ENCODE results near the gene RELL2. TPM values are rescaled to one million over a fixed set of nuclear protein-coding genes. Genes with fewer than 3 reads are reported as not detected.

The RELL2 gene
- polyA plus RNA-seq, 1 of the 3 experiments (the other 2 are of a cell fraction), result 15.6 TPM

DNA sequence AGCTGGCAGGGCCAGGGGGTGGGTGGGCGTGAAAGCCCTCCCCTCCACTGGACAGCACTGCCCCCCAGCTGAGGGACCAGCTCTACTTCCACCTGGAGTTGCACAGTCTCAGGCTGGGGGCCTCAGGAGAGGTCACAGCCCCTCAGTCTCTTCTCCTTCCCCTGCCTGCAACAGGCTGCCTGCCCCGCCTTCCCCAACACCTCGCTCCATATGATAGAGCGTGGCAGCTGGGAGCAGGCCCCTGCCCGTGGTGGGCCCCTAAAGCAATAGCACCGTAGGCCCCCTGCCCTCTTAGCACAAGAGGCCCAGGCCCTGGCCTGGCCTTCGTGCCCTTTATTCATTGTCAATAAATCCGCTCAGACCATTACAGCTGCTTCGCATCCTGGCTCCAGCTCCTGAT, 3.9 kb downstream of the RELL2 start:
- peaks cover 12% of the 10 kb centered on the region for H3F3A ChIP-seq (replicated peaks; ENCODE audit: insufficient read depth)
- H3K9ac ChIP-seq, result no peak overlapping the region
- ChIA-PET CTCF (interaction anchor here (0.9 to 19.7 kb wide), 4 partner anchors 10 to 48 kb away, joined by 3 to 207 read pairs (median 6); partner anchors contain the start of gene DIAPH1), POLR2A (no interaction called here)
- WGBS (ENCODE audit: low lambda C conversion rate), result 94% methylated on average over 8 of the region's 9 CpGs
- TF ChIP-seq EP300 (IDR thresholded peaks at IDR 0.05; ENCODE audit: borderline replicate concordance in 1 of 2, low read depth in 1 of 2, low read length in 1 of 2), result no peak
- TF ChIP-seq RAD21 (IDR thresholded peaks at IDR 0.05; ENCODE audit: low read length), result no peak
- no peak for TF ChIP-seq SIN3A (IDR thresholded peaks at IDR 0.05; ENCODE audit: borderline replicate concordance, low read depth, low read length)
- TF ChIP-seq RFX5 (IDR thresholded peaks at IDR 0.05; ENCODE audit: low read length), result no peak
- TF ChIP-seq SMC3 (IDR thresholded peaks at IDR 0.05; ENCODE audit: low read depth, low read length), result no peak
- no peak for TF ChIP-seq RXRA (IDR thresholded peaks at IDR 0.05; ENCODE audit: borderline replicate concordance, low read depth)
- TF ChIP-seq GATA2 (CRISPR knock-in tag; IDR thresholded peaks at IDR 0.05), result no peak
- TF ChIP-seq FOSL2 (IDR thresholded peaks at IDR 0.05; ENCODE audit: borderline replicate concordance, low read depth), result no peak
- TF ChIP-seq, protein P1, sequence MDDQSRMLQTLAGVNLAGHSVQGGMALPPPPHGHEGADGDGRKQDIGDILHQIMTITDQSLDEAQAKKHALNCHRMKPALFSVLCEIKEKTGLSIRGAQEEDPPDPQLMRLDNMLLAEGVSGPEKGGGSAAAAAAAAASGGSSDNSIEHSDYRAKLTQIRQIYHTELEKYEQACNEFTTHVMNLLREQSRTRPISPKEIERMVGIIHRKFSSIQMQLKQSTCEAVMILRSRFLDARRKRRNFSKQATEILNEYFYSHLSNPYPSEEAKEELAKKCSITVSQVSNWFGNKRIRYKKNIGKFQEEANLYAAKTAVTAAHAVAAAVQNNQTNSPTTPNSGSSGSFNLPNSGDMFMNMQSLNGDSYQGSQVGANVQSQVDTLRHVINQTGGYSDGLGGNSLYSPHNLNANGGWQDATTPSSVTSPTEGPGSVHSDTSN (IDR thresholded peaks at IDR 0.05), result no peak
- TF ChIP-seq TEAD4 (IDR thresholded peaks at IDR 0.05; ENCODE audit: borderline replicate concordance, insufficient read depth), result no peak
- no peak for TF ChIP-seq RCOR1 (IDR thresholded peaks at IDR 0.05; ENCODE audit: low read length)
- no peak for TF ChIP-seq JUND (IDR thresholded peaks at IDR 0.05)
- TF ChIP-seq, protein P2, sequence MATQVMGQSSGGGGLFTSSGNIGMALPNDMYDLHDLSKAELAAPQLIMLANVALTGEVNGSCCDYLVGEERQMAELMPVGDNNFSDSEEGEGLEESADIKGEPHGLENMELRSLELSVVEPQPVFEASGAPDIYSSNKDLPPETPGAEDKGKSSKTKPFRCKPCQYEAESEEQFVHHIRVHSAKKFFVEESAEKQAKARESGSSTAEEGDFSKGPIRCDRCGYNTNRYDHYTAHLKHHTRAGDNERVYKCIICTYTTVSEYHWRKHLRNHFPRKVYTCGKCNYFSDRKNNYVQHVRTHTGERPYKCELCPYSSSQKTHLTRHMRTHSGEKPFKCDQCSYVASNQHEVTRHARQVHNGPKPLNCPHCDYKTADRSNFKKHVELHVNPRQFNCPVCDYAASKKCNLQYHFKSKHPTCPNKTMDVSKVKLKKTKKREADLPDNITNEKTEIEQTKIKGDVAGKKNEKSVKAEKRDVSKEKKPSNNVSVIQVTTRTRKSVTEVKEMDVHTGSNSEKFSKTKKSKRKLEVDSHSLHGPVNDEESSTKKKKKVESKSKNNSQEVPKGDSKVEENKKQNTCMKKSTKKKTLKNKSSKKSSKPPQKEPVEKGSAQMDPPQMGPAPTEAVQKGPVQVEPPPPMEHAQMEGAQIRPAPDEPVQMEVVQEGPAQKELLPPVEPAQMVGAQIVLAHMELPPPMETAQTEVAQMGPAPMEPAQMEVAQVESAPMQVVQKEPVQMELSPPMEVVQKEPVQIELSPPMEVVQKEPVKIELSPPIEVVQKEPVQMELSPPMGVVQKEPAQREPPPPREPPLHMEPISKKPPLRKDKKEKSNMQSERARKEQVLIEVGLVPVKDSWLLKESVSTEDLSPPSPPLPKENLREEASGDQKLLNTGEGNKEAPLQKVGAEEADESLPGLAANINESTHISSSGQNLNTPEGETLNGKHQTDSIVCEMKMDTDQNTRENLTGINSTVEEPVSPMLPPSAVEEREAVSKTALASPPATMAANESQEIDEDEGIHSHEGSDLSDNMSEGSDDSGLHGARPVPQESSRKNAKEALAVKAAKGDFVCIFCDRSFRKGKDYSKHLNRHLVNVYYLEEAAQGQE (IDR thresholded peaks at IDR 0.05; ENCODE audit: low read depth, low read length), result no peak
- no peak for TF ChIP-seq NRF1 (IDR thresholded peaks at IDR 0.05; ENCODE audit: low read depth, low read length)
- TF ChIP-seq, protein P3, sequence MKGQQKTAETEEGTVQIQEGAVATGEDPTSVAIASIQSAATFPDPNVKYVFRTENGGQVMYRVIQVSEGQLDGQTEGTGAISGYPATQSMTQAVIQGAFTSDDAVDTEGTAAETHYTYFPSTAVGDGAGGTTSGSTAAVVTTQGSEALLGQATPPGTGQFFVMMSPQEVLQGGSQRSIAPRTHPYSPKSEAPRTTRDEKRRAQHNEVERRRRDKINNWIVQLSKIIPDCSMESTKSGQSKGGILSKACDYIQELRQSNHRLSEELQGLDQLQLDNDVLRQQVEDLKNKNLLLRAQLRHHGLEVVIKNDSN (IDR thresholded peaks at IDR 0.05; ENCODE audit: borderline replicate concordance, low read depth), result no peak
- no peak for TF ChIP-seq EZH2phosphoT487 (IDR thresholded peaks at IDR 0.05; ENCODE audit: borderline replicate concordance, low read depth)
- no peak for TF ChIP-seq MEF2A (IDR thresholded peaks at IDR 0.05; ENCODE audit: borderline replicate concordance, low read depth)
- no peak overlapping the region for H3K27ac ChIP-seq (ENCODE audit: low read depth in 2 of 2, low read length in 1 of 2)
- no peak overlapping the region for H3K4me3 ChIP-seq (ENCODE audit: low read depth in 2 of 2, low read length in 1 of 2)
- DNase-seq, result no peak
- no peaks in the 10 kb centered on the region for H3K9me2 ChIP-seq
- peaks cover 2 to 19% of the 10 kb centered on the region in 2 experiments; a peak in 1 of 4 replicates for H3K4me1 ChIP-seq (ENCODE audit: control insufficient read depth in 1 of 2, insufficient read depth in 2 of 2, low read depth in 1 of 2, low read length in 1 of 2)
- no peak overlapping the region for H3K4me2 ChIP-seq
- peaks cover 8% of the 10 kb centered on the region for H4K20me1 ChIP-seq (ENCODE audit: insufficient read depth)
- no peaks in the 10 kb centered on the region for H3K27me3 ChIP-seq (ENCODE audit: insufficient read depth)
- H3K36me3 ChIP-seq (replicated peaks in 1 of 2; ENCODE audit: control insufficient read depth in 1 of 2, insufficient read depth in 2 of 2, low read length in 1 of 2), result peaks cover 8 to 32% of the 10 kb centered on the region in 2 experiments
- no peak overlapping the region for H2AFZ ChIP-seq (ENCODE audit: low read depth)
- H3K79me2 ChIP-seq (ENCODE audit: insufficient read depth), result peaks cover 9% of the 10 kb centered on the region
- H3K9me3 ChIP-seq, result no peaks in the 10 kb centered on the region

Measured in SK-N-SH (cell line).